HG03571 (cell line): Measurements from ENCODE around the gene SLX4IP.
A peak's percentile ranks its signal among the peaks of the same experiment; 100 is the strongest.
"Not testable (repeated sequence)": the region's sequence is repeated elsewhere in the genome, so short reads cannot be mapped to it uniquely, and the experiment has no call there.

Source experiments
- ATAC-seq: cut with Tn5 transposase; IDR thresholded peaks from one replicate; pipeline ENCODE4 v1.9.1; 2021; ENCODE audit not compliant: unreplicated experiment

The SLX4IP gene

DNA sequence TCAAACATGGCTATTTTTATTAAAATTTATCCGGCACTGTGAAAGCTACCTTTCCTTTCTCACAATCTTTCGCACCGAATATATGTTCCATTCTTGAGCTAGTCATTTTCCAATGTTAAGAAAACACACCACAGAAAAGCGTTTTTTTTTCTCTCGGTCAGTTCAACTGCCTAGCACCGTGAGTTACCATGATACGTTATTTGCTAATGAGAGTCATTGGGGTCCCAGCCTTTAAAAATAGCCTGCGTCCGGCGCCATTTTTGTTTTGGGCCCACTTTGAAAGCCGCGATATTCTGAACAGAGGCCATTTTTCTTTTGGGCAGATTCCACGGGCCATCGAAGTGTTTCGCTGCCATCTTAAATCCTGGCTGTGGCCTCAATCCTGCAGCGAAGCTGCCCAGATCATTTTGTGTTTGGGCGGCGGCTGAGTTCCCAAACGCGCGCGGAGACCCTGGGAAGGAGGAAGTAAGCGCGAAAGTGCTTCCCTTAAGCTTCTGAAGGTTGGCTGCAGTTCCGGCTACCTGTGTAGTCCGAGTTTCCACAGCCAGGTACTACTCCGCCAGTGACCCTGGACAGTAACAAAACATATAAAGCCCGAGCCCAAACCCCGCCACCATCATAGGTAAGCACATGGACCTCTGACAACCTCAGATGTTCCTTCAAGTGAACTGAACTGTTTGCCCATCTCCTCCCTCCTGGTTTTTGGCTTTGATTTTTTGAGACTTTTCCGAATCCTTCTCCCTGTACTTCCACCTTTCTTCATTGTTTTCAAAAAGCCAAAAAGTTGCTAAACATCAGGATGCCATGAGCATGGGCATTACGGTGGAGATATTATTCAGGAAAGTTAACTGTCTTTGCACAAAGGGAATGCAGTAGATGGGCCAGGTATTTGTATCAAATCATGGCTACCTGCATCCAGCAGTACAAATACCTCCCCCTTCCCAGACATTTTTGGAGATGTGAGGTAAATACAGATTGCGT, at the start of gene SLX4IP:
SLX4IP (plus strand) TSS at position 474 of the 981 bp plus-strand sequence. CDS start 22,900 bp downstream, outside the sequence.
- ATAC-seq = peak; percentile 56

DNA sequence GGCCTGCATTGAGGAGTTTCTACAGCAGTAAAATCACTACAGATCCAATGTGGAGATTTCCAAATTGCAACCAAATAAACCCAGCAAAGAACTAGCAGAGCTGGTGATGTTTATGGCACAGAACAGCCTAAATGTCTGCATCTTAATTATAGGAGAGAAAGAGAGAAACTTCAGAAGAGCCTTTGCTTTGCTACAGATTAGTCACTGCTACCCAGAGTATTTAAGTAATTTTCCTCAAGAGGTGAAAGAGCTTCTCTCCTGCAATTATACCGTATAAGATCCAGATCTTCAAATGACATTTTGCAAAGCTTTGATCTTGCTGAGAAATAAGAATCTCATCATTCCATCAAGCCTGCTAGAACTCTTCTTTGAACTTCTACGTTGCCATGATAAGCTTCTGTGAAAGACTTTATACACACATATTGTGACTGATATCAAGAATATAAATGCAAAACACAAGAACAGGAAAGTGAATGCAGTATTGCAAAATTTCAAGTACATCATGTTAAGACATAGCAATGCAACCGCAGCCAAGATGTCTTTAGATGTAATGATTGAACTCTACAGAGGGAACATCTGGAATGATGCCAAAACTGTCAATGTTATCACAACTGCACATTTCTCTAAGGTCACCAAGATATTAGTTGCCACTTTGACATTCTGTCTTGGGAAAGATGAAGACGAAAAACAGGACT, 49.1 kb upstream of the SLX4IP start:
- no peak for ATAC-seq

- ATAC-seq = no peak
Measured at GRCh38 chr20:10387686-10388085, 47.4 kb upstream of the SLX4IP start.

GRCh38 chr20:10388597-10388996, 46.5 kb upstream of the SLX4IP start:
- no peak for ATAC-seq

GRCh38 chr20:10390709-10391108, 44.4 kb upstream of the SLX4IP start:
- no peak for ATAC-seq

DNA sequence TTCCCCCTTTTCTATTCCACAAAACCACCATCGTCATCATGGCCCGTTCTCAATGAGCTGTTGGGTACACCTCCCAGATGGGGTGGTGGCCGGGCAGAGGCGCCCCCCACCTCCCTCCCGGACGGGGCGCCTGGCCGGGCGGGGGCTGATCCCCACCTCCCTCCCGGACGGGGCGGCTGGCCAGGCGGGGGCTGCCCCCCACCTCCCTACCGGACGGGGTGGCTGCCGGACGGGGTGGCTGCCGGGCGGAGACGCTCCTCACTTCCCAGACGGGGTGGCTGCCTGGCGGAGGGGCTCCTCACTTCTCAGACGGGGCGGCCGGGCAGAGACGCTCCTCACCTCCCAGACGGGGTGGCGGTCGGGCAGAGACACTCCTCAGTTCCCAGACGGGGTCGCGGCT, 40.4 kb upstream of the SLX4IP start:
- ATAC-seq = not testable (repeated sequence)

DNA sequence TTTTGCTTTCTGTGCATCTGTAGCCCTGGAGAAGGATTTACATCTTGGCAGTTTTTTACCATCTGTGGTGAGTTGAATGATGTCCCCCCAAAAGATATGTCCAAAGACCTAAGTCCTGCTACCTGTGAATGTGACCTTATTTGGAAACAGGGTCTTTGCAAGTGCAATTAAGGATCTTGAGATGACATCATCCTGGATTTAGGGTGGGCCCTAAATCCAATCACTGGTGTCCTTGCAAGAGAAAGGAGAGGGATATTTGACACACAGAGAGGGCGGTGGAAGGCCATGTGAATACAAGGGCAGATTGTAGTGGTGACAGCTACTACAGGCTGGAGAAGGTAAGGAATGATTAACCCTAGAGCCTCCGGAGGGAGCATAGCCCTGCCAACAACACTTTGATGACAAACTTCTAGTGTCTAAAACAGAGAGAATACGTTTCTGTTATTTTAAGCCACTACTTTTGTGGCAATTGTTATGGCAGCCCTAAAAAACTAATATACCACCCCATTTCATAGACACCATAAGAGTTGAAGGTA, 36.2 kb upstream of the SLX4IP start:
- no peak for ATAC-seq

GRCh38 chr20:10402938-10403608, 32.0 kb upstream of the SLX4IP start:
- no peak for ATAC-seq

DNA sequence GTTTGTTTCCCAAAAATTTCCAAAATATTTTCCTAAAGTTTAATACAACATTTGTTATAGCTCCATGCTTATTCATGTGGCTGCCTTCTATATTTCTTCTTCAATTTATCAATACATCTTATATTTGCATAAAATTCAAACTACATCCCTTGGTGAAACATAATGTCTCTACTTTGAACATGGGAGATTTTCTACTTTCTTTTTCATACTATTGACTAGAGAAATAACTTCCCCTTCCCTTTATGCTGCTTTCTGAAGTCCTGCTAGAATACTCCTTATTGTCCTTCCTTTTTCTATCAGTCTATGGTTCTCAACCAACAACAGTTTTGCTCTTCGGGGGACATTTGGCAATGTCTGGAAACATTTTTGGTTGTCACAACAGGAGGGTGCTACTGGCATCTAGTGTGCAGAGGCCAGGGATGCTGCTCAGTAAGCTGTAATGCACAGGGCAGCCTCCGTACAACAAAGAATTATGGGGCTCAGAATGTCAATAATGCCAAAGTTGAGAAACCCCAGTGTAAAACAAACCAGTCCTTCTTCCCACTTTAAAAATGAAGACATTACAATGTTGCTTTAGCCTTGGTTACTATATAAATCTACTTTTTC, 31.0 kb upstream of the SLX4IP start:
- ATAC-seq = no peak

GRCh38 chr20:10404959-10405530, 30.1 kb upstream of the SLX4IP start:
- ATAC-seq = no peak

GRCh38 chr20:10408108-10408813, 26.8 kb upstream of the SLX4IP start:
- ATAC-seq = no peak

DNA sequence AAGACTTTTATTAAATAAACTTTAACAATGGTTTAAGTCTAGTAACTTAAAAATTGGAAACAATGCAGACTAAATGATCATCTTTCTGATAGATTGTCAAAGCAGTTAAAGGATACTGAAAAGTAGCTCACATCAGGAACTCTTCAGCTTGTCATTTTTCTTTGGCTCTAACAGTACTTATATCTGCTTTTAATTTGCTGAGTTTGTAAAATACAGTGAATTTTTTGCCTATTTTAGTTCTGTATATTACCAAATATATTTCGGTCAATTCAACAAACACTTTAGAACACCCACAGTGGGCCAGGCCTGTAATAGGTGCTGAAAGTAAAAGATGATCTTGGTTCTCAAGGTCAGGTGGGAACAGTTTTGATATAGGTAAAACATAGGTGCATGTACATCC, 23.4 kb upstream of the SLX4IP start:
- ATAC-seq = no peak

DNA sequence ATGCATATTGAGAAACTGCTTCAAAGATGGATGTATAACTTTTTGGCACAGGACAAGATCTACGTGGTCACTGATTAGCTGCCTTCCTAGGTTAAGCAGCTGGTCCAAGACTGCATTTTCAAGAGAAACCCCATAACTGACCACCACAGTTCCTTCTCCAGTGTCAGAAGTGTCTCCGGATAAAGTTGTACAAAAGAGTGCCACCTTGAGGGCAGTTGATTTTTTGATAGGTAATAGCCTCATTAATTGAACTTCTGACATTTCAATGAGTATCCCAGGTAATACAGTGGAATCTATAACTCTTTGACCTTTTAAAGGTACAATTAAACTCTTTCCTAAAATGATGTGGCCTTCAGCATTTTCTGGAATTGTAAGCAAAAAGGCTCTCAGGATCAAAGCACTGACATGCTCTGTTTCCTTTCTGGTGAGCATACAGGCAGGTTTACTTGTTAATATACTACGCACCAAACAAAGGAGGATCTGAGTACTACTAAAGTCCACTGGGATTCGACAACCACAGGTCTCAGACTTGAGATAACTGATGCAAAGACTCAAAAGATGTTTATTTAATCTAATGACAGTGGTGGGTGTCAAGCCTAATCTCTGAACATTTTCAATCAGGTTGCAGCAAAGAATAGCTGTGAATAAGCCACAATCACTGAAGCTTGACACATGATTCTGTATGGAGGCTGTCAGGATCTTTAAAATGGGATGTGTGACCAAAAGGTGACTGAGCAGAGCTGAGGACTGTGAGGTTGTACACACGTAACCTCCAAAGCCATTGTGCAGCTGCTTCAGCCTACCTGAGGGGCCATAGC, 22.3 kb upstream of the SLX4IP start:
- peak; percentile 78 for ATAC-seq

- no peak for ATAC-seq
Measured at GRCh38 chr20:10415013-10415650, 20.0 kb upstream of the SLX4IP start.

- not testable (repeated sequence) for ATAC-seq
Measured at GRCh38 chr20:10417218-10417617, 17.9 kb upstream of the SLX4IP start.

DNA sequence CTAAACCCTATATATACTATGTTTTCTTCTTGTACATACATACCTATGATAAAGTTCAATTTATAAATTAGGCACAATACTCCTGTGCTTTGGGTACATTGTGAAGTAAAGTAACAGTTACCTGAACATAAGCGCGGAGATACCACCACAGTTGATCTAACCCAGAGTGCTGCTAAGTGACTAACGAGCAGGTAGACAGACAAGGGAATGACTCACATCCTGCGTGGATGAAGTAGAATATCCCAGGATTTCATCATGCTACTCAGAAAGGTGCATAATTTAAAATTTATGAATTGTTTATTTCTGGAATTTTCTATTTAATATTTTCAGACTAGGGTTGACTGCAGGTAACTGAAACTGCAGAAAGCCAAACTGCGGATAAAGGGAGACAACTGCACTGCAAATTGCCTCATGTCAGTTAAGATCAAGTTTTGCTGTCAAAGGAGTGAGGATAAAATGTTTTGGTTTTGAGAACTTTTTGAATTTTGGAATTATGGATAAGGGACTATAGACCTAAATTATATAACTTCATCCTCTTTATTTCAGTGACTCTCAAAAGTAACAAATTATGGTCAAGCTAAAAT, 15.5 kb upstream of the SLX4IP start:
- ATAC-seq = no peak

GRCh38 chr20:10423735-10424134, 11.4 kb upstream of the SLX4IP start:
- peak; percentile 75 for ATAC-seq

GRCh38 chr20:10427060-10427692, 7.9 kb upstream of the SLX4IP start:
- ATAC-seq = no peak
